ENCODE results near the gene TRAPPC5.

GRCh38 chr19:7668842-7669241 is 11.8 kb upstream of the TRAPPC5 start, which contains the start of gene RETN:
- TF ChIP-seq EZH2 (IDR thresholded peaks at IDR 0.05; ENCODE audit: borderline replicate concordance, low read depth, low read length, poor library complexity, severe bottlenecking) (no peak), CTCF (conservative IDR thresholded peaks at IDR 0.05; ENCODE audit: low read depth, low read length) (no peak)

All from A673 (cell line).